ENCODE results near the gene KCNJ2.

DNA sequence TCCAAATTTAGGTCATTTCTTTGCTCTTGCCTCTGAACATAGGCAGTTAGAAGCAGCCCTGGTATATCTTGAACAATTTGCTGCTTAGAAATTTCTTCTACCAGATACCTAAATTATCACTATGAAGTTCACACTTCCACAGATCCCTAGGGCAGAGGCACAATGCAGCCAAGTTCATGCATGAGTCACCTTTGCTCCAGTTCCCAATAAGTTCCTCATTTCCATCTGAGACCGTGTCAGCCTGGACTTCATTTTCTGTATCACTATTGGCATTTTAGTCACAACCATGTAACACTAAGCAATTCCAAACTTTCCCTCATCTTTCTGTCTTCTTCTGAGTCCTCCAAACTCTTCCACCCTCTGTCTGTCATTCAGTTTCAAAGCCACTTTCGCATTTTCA, 49.3 kb upstream of the KCNJ2 start:
- TF ChIP-seq ESRRA (IDR thresholded peaks at IDR 0.05; ENCODE audit: low read length) (no peak), EZH2 (IDR thresholded peaks at IDR 0.05; ENCODE audit: borderline replicate concordance, control insufficient read depth, low read depth, low read length) (no peak), ZNF687 (IDR thresholded peaks at IDR 0.05) (no peak), ETV6 (conservative IDR thresholded peaks at IDR 0.05 in 1 of 2, IDR thresholded peaks at IDR 0.05 in 1 of 2; ENCODE audit: borderline replicate concordance in 1 of 2, low read depth in 1 of 2) (no peak), IRF5 (IDR thresholded peaks at IDR 0.05; ENCODE audit: borderline replicate concordance) (no peak), EP300 (IDR thresholded peaks at IDR 0.05; ENCODE audit: borderline replicate concordance in 1 of 2, control insufficient read depth in 1 of 2, low read depth in 2 of 2, low read length in 2 of 2) (no peak), REST (IDR thresholded peaks at IDR 0.05; ENCODE audit: low read depth, low read length) (no peak)
- TF ChIP-seq, protein P1, sequence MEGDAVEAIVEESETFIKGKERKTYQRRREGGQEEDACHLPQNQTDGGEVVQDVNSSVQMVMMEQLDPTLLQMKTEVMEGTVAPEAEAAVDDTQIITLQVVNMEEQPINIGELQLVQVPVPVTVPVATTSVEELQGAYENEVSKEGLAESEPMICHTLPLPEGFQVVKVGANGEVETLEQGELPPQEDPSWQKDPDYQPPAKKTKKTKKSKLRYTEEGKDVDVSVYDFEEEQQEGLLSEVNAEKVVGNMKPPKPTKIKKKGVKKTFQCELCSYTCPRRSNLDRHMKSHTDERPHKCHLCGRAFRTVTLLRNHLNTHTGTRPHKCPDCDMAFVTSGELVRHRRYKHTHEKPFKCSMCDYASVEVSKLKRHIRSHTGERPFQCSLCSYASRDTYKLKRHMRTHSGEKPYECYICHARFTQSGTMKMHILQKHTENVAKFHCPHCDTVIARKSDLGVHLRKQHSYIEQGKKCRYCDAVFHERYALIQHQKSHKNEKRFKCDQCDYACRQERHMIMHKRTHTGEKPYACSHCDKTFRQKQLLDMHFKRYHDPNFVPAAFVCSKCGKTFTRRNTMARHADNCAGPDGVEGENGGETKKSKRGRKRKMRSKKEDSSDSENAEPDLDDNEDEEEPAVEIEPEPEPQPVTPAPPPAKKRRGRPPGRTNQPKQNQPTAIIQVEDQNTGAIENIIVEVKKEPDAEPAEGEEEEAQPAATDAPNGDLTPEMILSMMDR (IDR thresholded peaks at IDR 0.05 in 2 of 3, conservative IDR thresholded peaks at IDR 0.05 in 1 of 3; ENCODE audit: control insufficient read depth in 2 of 3, extremely low read depth in 1 of 3, insufficient read depth in 1 of 3, low read depth in 3 of 3, low read length in 3 of 3): no peak
